ENCODE data around the gene DIS3L. TPM values are rescaled to one million over a fixed set of nuclear protein-coding genes. Genes with fewer than 3 reads are reported as not detected.

DIS3L gene
- total and polyA plus RNA-seq, 2 donors (not counting 3 experiments of a cell fraction or from before 2014, with no cell fraction given) = 7.8 to 27.9 TPM

- ChIA-PET CTCF (interaction anchor here (0.7 to 3.2 kb wide), 4 partner anchors 23 to 1392 kb away, joined by 3 to 14 read pairs (median 4); no protein-coding TSS in a partner anchor), POLR2A (no interaction called here)
- dilution Hi-C loops (cut with MboI; ENCODE audit: extremely low pct_ligation_motif_present, low sequenced_read_pairs) (no loop called here), intact Hi-C loops (cut with micrococcal nuclease) (no loop called here)
- Histone ChIP-seq H3K27me3 (ENCODE audit: control insufficient read depth in 2 of 2, insufficient read depth in 2 of 2, low read length in 2 of 2) (peaks cover 59 to 79% of the 10 kb centered on the region in 2 experiments), H3K4me3 (replicated peaks in 1 of 3; ENCODE audit: insufficient read depth in 1 of 3, low read depth in 1 of 3, low read length in 3 of 3) (peak overlapping the region in 2 of 3 experiments; percentile 36 to 54), H3K27ac (ENCODE audit: insufficient read depth, low read depth, low read length) (no peak overlapping the region), H3K9me1 (replicated peaks; ENCODE audit: control insufficient read depth, extremely low read depth, insufficient read depth, low read length) (no peaks in the 10 kb centered on the region), H3K9me3 (replicated peaks; ENCODE audit: control insufficient read depth, insufficient read depth, low read length) (no peaks in the 10 kb centered on the region), H3K4me1 (ENCODE audit: control insufficient read depth, extremely low read depth, insufficient read depth, low read length) (peaks cover 18% of the 10 kb centered on the region), H3K4me2 (ENCODE audit: insufficient read depth, low read length) (peak overlapping the region; percentile 81), H3K79me2 (ENCODE audit: control insufficient read depth, insufficient read depth, low read length) (no peaks in the 10 kb centered on the region), H3K9ac (replicated peaks; ENCODE audit: extremely low read depth, insufficient read depth, low read length) (no peak overlapping the region), H3K36me3 (ENCODE audit: control insufficient read depth in 2 of 2, extremely low read depth in 1 of 2, insufficient read depth in 2 of 2, low read length in 2 of 2) (no peaks in the 10 kb centered on the region), H2AFZ (ENCODE audit: low read depth, low read length) (peak overlapping the region; percentile 57), H4K20me1 (replicated peaks; ENCODE audit: control insufficient read depth, extremely low read depth, insufficient read depth, low read length) (no peaks in the 10 kb centered on the region)
- BruUV-seq (replicated peaks) = no TSS peak
- FAIRE-seq (no peak), DNase-seq (ENCODE audit: low read depth, low spot score) (no peak)
- TF ChIP-seq EZH2 (IDR thresholded peaks at IDR 0.05; ENCODE audit: borderline replicate concordance, low read depth, low read length, severe bottlenecking) = peak; percentile 33
- TF ChIP-seq POLR2AphosphoS5 (IDR thresholded peaks at IDR 0.05; ENCODE audit: insufficient read depth, low read depth, low read length) = no peak
Observed at GRCh38 chr15:66254089-66254950, 39.0 kb upstream of the DIS3L start.

GRCh38 chr15:66254951-66255676, 38.3 kb upstream of the DIS3L start:
- H2AFZ ChIP-seq (ENCODE audit: low read depth, low read length) = no peak overlapping the region
- no peaks in the 10 kb centered on the region for H3K36me3 ChIP-seq (ENCODE audit: control insufficient read depth in 2 of 2, extremely low read depth in 1 of 2, insufficient read depth in 2 of 2, low read length in 2 of 2)
- H3K9ac ChIP-seq (replicated peaks; ENCODE audit: extremely low read depth, insufficient read depth, low read length) = no peak overlapping the region
- DNase-seq (ENCODE audit: low read depth, low spot score) = no peak
- peaks cover 52 to 72% of the 10 kb centered on the region in 2 experiments for H3K27me3 ChIP-seq (ENCODE audit: control insufficient read depth in 2 of 2, insufficient read depth in 2 of 2, low read length in 2 of 2)
- FAIRE-seq = no peak
- H3K79me2 ChIP-seq (ENCODE audit: control insufficient read depth, insufficient read depth, low read length) = no peaks in the 10 kb centered on the region
- H3K4me3 ChIP-seq (replicated peaks in 1 of 3; ENCODE audit: insufficient read depth in 1 of 3, low read depth in 1 of 3, low read length in 3 of 3) = no peak overlapping the region
- POLR2A ChIA-PET = interaction anchor here (0.6 kb wide), 1 partner anchor 28 kb away, joined by 5 read pairs; no protein-coding TSS in a partner anchor
- H3K4me1 ChIP-seq (ENCODE audit: control insufficient read depth, extremely low read depth, insufficient read depth, low read length) = peaks cover 18% of the 10 kb centered on the region
- no TSS peak for BruUV-seq (replicated peaks)
- TF ChIP-seq POLR2A (IDR thresholded peaks at IDR 0.05; ENCODE audit: low read depth, low read length) (no peak), EZH2 (IDR thresholded peaks at IDR 0.05; ENCODE audit: borderline replicate concordance, low read depth, low read length, severe bottlenecking) (no peak), MAX (IDR thresholded peaks at IDR 0.05; ENCODE audit: insufficient read depth, insufficient read length) (no peak), CTCF (IDR thresholded peaks at IDR 0.05; ENCODE audit: extremely low read depth in 1 of 2, insufficient read depth in 1 of 2, low read depth in 1 of 2, low read length in 2 of 2) (no peak), POLR2AphosphoS5 (IDR thresholded peaks at IDR 0.05; ENCODE audit: insufficient read depth, low read depth, low read length) (no peak), GATA2 (IDR thresholded peaks at IDR 0.05; ENCODE audit: insufficient read depth, insufficient read length, low read depth, low read length) (no peak), MYC (IDR thresholded peaks at IDR 0.05; ENCODE audit: low read depth, low read length) (no peak), JUN (IDR thresholded peaks at IDR 0.05; ENCODE audit: borderline replicate concordance, insufficient read depth, insufficient read length, low read depth) (no peak), FOS (IDR thresholded peaks at IDR 0.05; ENCODE audit: borderline replicate concordance, insufficient read depth, low read length) (no peak)
- no peaks in the 10 kb centered on the region for H3K9me3 ChIP-seq (replicated peaks; ENCODE audit: control insufficient read depth, insufficient read depth, low read length)
- no peaks in the 10 kb centered on the region for H4K20me1 ChIP-seq (replicated peaks; ENCODE audit: control insufficient read depth, extremely low read depth, insufficient read depth, low read length)
- dilution Hi-C loops (cut with MboI; ENCODE audit: extremely low pct_ligation_motif_present, low sequenced_read_pairs) = no loop called here
- no peak overlapping the region for H3K4me2 ChIP-seq (ENCODE audit: insufficient read depth, low read length)
- CTCF ChIA-PET = interaction anchor here (1.4 kb wide), 1 partner anchor 23 kb away, joined by 3 read pairs; no protein-coding TSS in a partner anchor
- intact Hi-C loops (cut with micrococcal nuclease) = no loop called here
- H3K9me1 ChIP-seq (replicated peaks; ENCODE audit: control insufficient read depth, extremely low read depth, insufficient read depth, low read length) = no peaks in the 10 kb centered on the region
- H3K27ac ChIP-seq (ENCODE audit: insufficient read depth, low read depth, low read length) = no peak overlapping the region
